ENCODE measurements around the gene EPC1.
"Not testable (repeated sequence)": the region's sequence is repeated elsewhere in the genome, so short reads cannot be mapped to it uniquely, and the experiment has no call there.

Gene EPC1

DNA sequence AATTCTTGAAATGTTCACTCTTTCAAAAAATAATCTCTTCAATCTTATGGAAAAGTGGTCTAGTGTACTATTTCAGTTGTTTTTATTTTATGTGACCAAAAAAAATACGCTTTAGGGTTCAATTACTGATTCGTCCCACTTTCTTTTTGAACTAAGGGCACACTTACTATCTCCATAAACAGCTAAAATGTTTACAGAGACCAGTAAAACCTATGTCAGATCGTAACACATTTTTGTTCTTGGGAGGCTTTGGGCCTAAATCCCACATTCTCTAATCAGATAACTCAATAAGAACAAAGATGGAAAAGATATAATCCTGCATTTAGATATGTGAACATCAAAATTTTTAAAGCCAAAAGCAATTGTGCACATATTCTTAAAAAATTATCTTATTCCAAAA is 29.8 kb upstream of the EPC1 start:
- ATAC-seq = no peak
- peaks cover 21% of the 10 kb centered on the region for H3K4me1 Mint-ChIP-seq
- H3K27ac Mint-ChIP-seq = no peak overlapping the region
- H3K9me3 Mint-ChIP-seq = peaks cover 2% of the 10 kb centered on the region
- peaks cover 6% of the 10 kb centered on the region for H3K36me3 Mint-ChIP-seq
- H3K4me3 Mint-ChIP-seq = peak overlapping the region; percentile 71
- H3K27me3 Mint-ChIP-seq = no peaks in the 10 kb centered on the region

DNA sequence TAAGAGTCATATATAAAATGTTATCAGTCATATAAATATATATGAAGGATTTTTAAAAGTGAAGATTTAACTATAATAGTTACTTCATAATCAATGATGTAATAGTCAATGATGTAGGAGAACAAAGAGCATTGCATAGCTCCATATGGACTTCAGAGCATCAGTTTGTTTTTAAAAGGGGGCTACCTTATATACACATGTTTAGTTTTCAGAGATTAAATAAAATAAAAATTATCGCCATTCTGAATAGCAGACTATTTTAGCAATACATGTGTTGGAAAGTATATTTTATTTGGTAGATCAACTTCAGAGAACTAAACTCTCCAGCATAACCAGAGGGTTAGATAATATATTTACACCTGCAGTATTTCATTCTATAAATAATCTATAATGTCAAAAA is 29.1 kb upstream of the EPC1 start:
- Mint-ChIP-seq H3K4me1 (peaks cover 21% of the 10 kb centered on the region), H3K4me3 (peak overlapping the region; percentile 71), H3K27me3 (no peaks in the 10 kb centered on the region), H3K9me3 (peaks cover 2% of the 10 kb centered on the region), H3K27ac (no peak overlapping the region), H3K36me3 (peaks cover 6% of the 10 kb centered on the region)
- no peak for ATAC-seq

DNA sequence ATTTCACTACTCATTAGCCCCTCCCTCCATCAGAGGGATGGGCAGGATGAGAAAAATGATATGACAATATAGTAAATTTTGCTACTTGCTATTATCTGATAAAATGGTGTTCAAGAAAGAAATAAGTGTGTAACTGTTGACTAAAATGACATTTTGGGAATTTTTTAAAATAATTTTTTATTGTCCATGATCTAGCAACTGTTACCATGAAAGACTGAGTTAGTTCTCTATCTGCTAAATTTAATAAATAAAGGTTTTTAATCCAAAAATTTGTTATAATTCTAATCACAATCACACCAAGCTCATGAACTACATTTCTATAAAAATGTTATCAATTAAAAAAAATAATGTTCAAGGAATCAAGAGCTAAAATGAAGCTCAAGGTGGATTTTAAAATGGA is 28.7 kb upstream of the EPC1 start:
- H3K27ac Mint-ChIP-seq = no peak overlapping the region
- H3K4me3 Mint-ChIP-seq = no peak overlapping the region
- peaks cover 21% of the 10 kb centered on the region for H3K4me1 Mint-ChIP-seq

DNA sequence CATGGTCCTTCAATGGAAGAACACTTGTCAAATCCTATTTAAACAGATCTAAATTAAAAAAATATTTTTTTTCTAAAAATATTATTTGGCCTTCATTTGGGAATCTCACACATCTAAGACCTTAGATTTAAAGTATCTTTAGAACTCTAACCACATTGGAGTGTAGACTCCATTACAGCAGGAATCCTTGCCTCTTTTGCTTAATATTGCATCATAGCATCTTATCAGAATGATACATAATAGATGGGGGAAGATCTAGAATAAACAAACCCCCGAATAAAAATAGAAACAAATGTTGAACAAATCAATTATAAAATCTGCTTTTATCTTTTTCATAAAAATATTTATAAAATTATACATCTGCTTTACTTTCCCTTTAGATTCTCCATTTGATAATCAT is 27.6 kb upstream of the EPC1 start:
- Mint-ChIP-seq H3K4me1 (peaks cover 21% of the 10 kb centered on the region), H3K9me3 (peaks cover 2% of the 10 kb centered on the region), H3K27me3 (no peaks in the 10 kb centered on the region), H3K36me3 (peaks cover 6% of the 10 kb centered on the region), H3K4me3 (no peak overlapping the region), H3K27ac (no peak overlapping the region)
- ATAC-seq = no peak

More for the DNA sequence above, 28.7 kb upstream of the EPC1 start:
- Mint-ChIP-seq H3K9me3 (peaks cover 2% of the 10 kb centered on the region), H3K27me3 (no peaks in the 10 kb centered on the region), H3K36me3 (peaks cover 6% of the 10 kb centered on the region)
- no peak for ATAC-seq

DNA sequence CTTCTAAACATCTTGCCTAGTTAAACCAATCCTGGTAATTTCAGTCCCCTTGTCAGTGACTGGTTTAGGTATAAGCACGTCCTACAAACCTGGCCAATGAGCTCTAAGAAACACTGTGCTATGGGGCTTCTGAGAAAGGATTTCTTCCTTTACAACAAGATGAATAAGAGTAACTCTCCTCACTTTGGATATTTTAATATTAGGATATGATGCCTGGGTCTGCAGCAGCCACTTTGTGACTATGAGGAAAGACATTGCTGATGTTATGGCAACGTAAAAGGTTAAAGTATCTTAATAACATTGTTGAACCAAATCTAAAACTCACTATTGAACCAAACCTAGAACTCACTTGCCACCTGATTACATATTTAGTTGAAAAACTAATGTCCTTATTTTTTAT is 26.5 kb upstream of the EPC1 start:
- Mint-ChIP-seq H3K4me1 (peaks cover 21% of the 10 kb centered on the region), H3K36me3 (peaks cover 6% of the 10 kb centered on the region), H3K27me3 (no peaks in the 10 kb centered on the region), H3K9me3 (peaks cover 2% of the 10 kb centered on the region), H3K4me3 (no peak overlapping the region), H3K27ac (no peak overlapping the region)
- ATAC-seq = no peak

DNA sequence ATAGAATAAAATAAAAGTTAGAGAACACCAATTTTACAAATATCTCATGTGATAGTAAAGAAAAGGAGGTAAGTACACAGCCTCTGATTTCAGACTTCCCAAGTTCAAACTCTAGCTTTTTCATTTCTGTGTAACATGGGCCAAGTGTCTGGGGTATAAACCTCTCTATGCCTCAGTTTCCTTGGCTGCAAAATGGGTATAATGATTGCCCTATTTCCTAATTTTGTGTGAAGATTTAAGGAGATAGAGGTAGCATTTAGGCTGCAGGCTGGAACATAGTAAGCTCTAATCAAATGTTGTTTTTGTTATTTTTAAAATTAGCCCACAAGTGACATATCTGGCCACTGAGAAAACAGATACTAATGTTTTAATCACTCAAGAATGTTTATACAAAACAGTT is 26.1 kb upstream of the EPC1 start:
- Mint-ChIP-seq H3K4me3 (no peak overlapping the region), H3K9me3 (peaks cover 2% of the 10 kb centered on the region), H3K27ac (no peak overlapping the region)

DNA sequence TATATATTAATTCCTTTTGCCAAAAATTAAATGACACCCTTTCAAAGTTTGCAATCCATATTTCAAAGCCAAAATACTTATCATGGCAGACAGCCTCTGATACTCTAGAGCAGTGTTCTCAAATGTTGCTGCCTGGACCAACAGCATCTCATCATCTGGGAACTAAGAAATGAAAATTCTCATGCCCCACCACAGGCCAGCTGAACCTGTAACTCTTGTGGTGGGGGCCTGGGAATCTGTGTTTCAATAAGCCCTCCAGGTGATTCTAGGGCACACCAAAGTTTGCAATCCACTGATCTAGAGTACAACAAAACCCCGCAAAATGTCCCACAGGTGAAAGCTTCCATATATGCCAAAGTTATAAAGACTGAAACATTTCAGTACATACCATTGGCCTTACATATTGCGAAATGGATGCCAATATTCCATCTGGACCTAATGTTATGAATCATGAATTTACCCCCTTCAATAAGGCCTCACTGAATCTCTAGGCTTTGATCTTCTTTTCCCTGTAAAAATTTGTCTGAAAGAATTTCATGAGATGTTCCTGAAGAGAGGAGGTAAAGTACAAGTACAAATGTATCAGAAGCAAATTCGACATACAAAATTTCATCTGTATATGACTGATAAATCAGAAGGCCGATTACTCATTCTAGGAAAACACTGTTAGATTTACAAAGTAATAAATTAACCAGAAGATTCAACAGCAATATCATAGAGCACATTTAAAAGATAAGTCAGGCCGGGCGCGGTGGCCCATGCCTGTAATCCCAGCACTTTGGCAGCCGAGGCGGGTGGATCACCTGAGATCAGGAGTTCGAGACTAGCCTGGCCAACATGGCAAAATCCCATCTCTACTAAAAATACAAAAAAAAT is 25.3 kb upstream of the EPC1 start:
- no peak for ATAC-seq
- no peak overlapping the region for H3K4me3 Mint-ChIP-seq
- peaks cover 31% of the 10 kb centered on the region for H3K4me1 Mint-ChIP-seq
- H3K9me3 Mint-ChIP-seq = peaks cover 2% of the 10 kb centered on the region
- peak overlapping the region; percentile 65 for H3K27ac Mint-ChIP-seq
- H3K36me3 Mint-ChIP-seq = peaks cover 6% of the 10 kb centered on the region
- H3K27me3 Mint-ChIP-seq = no peaks in the 10 kb centered on the region

More for the DNA sequence above, 26.1 kb upstream of the EPC1 start:
- Mint-ChIP-seq H3K4me1 (peaks cover 25% of the 10 kb centered on the region), H3K27me3 (no peaks in the 10 kb centered on the region), H3K36me3 (peaks cover 6% of the 10 kb centered on the region)
- ATAC-seq = no peak

DNA sequence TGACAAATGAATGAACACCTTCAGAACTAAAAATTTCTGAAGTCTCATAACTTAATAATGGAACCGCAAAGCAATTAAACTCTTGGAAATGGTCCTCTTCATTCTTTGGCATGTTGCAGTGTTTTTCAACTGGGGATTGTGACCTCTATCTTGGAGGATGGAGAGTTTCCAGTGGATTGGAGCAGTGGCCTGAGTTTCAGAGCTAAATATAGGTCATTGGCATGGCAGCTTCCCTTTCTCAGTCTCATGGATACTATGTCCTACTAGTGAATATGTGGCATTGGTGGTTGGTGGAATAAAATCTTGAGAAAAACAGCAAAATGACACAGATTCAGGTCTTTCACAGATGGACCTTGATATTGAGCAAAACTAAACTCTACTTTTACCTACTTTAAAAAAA is 24.1 kb upstream of the EPC1 start:
- Mint-ChIP-seq H3K4me3 (no peak overlapping the region), H3K36me3 (peaks cover 6% of the 10 kb centered on the region), H3K27me3 (no peaks in the 10 kb centered on the region), H3K9me3 (peaks cover 2% of the 10 kb centered on the region), H3K27ac (no peak overlapping the region), H3K4me1 (peaks cover 31% of the 10 kb centered on the region)
- no peak for ATAC-seq

DNA sequence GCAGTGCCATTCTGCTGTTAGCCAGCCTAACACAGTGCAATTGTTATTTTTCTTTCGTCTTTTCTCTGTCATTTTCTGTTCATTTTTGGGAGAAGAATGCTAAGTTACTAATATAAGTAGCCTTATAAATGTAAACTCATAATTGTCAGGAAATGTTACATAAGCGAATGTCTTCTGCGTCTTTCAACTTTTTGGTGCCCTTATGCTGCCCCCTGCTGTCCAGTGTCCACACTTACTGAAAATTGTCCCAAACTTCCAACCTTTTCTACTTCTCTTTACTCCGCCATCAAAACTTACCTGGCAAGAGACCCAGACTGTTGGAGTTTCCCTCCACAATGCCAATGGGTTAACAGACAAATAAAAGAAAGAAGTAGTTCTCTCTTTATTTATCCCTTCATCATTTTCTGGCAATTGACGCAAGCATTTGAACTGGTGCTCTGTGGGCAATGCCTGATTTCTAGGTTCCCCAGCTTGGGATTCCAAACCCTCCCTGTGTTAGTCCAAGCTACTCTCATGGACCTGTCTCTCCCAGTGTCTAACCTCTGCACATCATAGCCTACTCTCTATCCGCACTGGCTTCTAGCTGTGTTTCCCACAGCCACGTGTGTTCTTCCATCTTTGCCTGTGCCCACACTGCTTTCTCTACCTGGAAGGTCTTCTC is 21.0 kb upstream of the EPC1 start:
- H3K36me3 Mint-ChIP-seq = peaks cover 6% of the 10 kb centered on the region
- H3K27ac Mint-ChIP-seq = no peak overlapping the region

DNA sequence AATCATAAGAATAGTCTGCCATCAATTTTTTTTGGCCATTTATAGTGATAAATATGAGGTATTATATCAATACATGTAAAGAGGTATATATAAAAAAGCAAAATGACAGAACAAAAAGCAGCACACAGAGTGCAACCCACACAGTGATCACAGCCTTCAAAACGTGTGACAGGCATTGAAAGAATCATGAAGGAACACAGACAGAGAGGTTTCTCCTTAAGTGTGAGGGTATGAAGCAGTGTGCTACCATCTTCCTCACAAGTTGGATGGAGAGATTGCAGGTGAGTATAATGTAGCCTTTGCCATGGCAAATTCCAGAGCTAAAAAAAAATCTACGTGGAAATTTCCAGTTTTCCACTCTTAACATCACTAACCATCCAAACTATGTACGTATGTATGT is 19.6 kb upstream of the EPC1 start:
- no peaks in the 10 kb centered on the region for H3K9me3 Mint-ChIP-seq
- H3K36me3 Mint-ChIP-seq = no peaks in the 10 kb centered on the region
- ATAC-seq = no peak
- no peak overlapping the region for H3K27ac Mint-ChIP-seq
- H3K27me3 Mint-ChIP-seq = no peaks in the 10 kb centered on the region
- H3K4me3 Mint-ChIP-seq = no peak overlapping the region
- H3K4me1 Mint-ChIP-seq = peaks cover 38% of the 10 kb centered on the region

More for the DNA sequence above, 21.0 kb upstream of the EPC1 start:
- no peak overlapping the region for H3K4me3 Mint-ChIP-seq
- peaks cover 32% of the 10 kb centered on the region for H3K4me1 Mint-ChIP-seq
- ATAC-seq = peak; percentile 64
- no peaks in the 10 kb centered on the region for H3K9me3 Mint-ChIP-seq
- H3K27me3 Mint-ChIP-seq = no peaks in the 10 kb centered on the region

DNA sequence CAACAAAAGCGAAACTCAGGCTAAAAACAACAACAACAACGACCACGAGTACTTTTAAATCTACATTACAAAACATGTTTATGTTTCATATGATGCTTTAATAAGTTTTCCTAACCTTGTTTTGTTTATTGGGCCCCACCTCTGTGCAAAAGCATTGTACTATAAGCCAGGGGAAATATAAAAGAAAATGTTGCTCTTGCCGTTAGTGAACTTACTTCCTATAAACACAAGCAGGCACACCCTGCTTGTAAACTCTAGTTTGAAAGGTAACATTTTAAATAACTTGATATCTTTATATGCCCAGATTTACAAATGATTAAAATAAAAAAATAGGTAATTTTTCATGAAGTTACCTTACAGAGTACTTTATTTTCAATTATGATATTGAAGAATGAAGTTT is 19.2 kb upstream of the EPC1 start:
- no peaks in the 10 kb centered on the region for H3K9me3 Mint-ChIP-seq
- no peak overlapping the region for H3K27ac Mint-ChIP-seq
- no peaks in the 10 kb centered on the region for H3K27me3 Mint-ChIP-seq
- peaks cover 43% of the 10 kb centered on the region for H3K4me1 Mint-ChIP-seq
- no peak overlapping the region for H3K4me3 Mint-ChIP-seq
- no peak for ATAC-seq
- H3K36me3 Mint-ChIP-seq = no peaks in the 10 kb centered on the region

DNA sequence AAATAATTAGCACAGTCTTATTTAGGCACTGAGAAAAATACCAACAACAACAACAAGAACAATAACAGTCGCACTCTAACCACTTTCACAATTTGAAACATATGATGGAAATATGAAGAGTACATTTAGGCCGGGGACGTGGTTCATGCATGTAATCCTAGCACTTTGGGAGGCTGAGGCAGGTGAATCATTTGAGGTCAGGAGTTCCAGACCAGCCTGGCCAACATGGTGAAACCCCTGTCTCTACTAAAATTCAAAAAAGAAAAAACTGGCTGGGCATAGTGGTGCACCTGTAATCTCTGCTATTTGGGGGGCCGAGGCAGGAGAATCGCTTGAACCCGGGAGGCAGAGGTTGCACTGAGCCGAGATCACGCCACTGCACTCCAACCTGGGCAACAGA is 18.4 kb upstream of the EPC1 start:
- H3K27me3 Mint-ChIP-seq, H3K9me3 Mint-ChIP-seq, ATAC-seq, H3K4me3 Mint-ChIP-seq, H3K36me3 Mint-ChIP-seq, H3K27ac Mint-ChIP-seq: not testable (repeated sequence)
- peaks cover 44% of the 10 kb centered on the region for H3K4me1 Mint-ChIP-seq

DNA sequence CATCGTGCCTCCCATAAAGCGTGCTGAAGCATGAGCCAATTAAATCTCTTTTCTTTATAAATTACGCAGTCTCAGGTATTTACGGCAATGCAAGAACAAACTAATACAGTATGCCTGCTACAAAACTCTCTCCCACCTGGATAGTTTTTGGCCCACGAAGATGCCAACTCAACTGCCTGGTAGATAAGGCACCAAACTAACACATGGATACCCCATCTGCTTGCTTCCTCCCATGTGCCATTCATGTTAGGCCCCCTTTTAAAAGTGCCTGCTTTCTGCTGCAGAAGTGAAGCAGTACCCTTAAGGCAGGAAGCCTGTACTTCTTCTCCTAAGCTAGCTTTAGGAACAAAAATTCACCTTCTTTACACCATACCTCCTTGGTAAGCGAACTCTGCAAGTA is 15.6 kb upstream of the EPC1 start:
- H3K27me3 Mint-ChIP-seq = no peaks in the 10 kb centered on the region
- no peak overlapping the region for H3K4me3 Mint-ChIP-seq
- H3K9me3 Mint-ChIP-seq = no peaks in the 10 kb centered on the region
- no peak for ATAC-seq
- H3K4me1 Mint-ChIP-seq = peaks cover 34% of the 10 kb centered on the region
- H3K36me3 Mint-ChIP-seq = peaks cover 8% of the 10 kb centered on the region
- peak overlapping the region; percentile 18 for H3K27ac Mint-ChIP-seq

DNA sequence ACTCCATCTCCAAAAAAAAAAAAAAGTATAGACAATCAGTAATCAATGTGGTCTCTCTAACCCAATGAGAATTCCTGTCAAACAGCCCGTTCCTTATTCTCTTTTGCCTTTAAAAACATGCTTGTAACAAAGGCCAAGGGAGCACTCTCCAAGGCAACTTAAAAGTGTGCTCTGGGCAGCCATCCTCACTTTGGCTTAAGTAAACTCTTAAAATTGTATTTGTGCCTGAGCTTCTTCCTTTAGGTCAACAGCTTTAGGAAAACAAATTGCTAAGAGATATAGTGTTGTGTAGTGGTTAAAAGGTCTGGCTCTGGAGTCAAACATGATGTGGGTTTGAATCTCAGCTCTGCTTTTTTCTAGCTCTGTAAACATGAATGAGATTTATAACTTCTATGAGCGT is 13.9 kb upstream of the EPC1 start:
- ATAC-seq = no peak
- H3K36me3 Mint-ChIP-seq = peaks cover 16% of the 10 kb centered on the region
- no peaks in the 10 kb centered on the region for H3K27me3 Mint-ChIP-seq
- H3K9me3 Mint-ChIP-seq = no peaks in the 10 kb centered on the region
- no peak overlapping the region for H3K4me3 Mint-ChIP-seq
- peak overlapping the region; percentile 18 for H3K27ac Mint-ChIP-seq
- peaks cover 41% of the 10 kb centered on the region for H3K4me1 Mint-ChIP-seq

DNA sequence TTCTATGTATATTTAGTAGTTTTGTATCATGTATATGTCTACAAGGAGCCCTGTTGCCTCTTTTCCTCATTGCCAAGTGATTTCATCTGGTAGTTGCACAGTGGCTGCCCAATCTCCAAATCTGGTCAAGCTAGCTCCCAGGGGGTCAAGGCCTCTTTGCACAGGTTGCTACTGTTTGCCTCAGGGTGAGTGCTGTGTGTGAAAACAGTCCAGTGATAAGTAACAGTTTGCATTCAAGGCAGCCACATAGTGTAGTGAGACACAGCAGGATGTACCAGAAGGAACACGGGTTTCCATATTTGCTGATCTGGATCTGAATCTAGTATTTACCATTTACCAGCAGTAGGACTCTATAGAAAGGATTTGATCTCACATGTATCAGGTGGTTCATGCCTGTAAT is 13.3 kb upstream of the EPC1 start:
- H3K27me3 Mint-ChIP-seq = no peaks in the 10 kb centered on the region
- H3K27ac Mint-ChIP-seq = no peak overlapping the region
- ATAC-seq = no peak
- no peak overlapping the region for H3K4me3 Mint-ChIP-seq
- peaks cover 19% of the 10 kb centered on the region for H3K36me3 Mint-ChIP-seq
- no peaks in the 10 kb centered on the region for H3K9me3 Mint-ChIP-seq
- peaks cover 41% of the 10 kb centered on the region for H3K4me1 Mint-ChIP-seq

Data from stimulated activated memory B cell treated with anti-CD40 and anti-IgM and Interleukin-4, amounts not matched to agents 10 μg/mL and 1 μg/mL and 100 μg/mL, for 72 hours (primary cell).